Measurements from ENCODE around the gene CLDN34. TPM values are rescaled to one million over a fixed set of nuclear protein-coding genes. Genes with fewer than 3 reads are reported as not detected.

Gene CLDN34
- total and polyA plus RNA-seq, 4 donors = 0.36 TPM; not detected in 3

DNA sequence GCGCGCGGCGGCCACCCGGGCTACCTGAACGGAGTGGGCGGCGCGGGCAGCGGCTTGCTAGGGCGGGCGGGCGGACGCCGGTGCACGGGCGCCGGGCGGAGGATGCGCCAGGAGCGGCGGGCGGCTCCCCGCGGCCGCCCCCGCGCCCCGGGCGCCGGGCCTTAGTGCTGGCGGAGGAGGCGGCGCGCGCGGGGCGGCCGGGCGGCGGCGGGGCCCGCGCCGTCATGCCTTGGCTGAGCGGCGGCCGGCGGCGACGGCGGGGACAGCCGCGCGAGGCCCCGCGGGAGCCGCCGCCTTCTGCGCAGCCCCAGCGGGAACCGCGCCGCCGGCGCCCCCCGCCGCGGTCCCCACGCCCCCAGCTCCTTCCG, 48.2 kb downstream of the CLDN34 start:
- ATAC-seq (ENCODE audit: low FRiP score) = no peak
- peak overlapping the region; percentile 54 to 93 for H3K4me3 ChIP-seq (ENCODE audit: low read length in 2 of 2)
- peak overlapping the region; percentile 79 to 98 for H3K27ac ChIP-seq (ENCODE audit: low read depth in 1 of 2, low read length in 2 of 2)
- H3K9me3 ChIP-seq (ENCODE audit: control insufficient read depth, low read length) = no peaks in the 10 kb centered on the region
- H3K4me1 ChIP-seq (ENCODE audit: control insufficient read depth in 1 of 2, insufficient read depth in 2 of 2, low read length in 2 of 2) = no peaks in the 10 kb centered on the region
- DNase-seq = no peak
- intact Hi-C loops (cut with DNase I) = loop anchor here in 1 of 2 donors (5.0 kb wide), 1 partner anchor 92 kb away; no protein-coding TSS in a partner anchor
- no peaks in the 10 kb centered on the region for H3K36me3 ChIP-seq (ENCODE audit: control insufficient read depth in 1 of 2, insufficient read depth in 2 of 2, low read length in 1 of 2)
- WGBS, 2 donors = 1 to 20% methylated on average over 10 to 71 of the region's 71 CpGs
- H3K27me3 ChIP-seq (ENCODE audit: control insufficient read depth in 1 of 2, insufficient read depth in 2 of 2, low read length in 1 of 2) = no peaks in the 10 kb centered on the region

GRCh38 chrX:10015723-10016518, 48.8 kb downstream of the CLDN34 start:
- H3K9me3 ChIP-seq (ENCODE audit: control insufficient read depth, low read length) = no peaks in the 10 kb centered on the region
- intact Hi-C loops (cut with DNase I) = loop anchor here in 1 of 2 donors (5.0 kb wide), 1 partner anchor 91 kb away; no protein-coding TSS in a partner anchor
- 2 to 33% methylated on average over 62 to 87 of the region's 87 CpGs for WGBS, 2 donors

GRCh38 chrX:10016519-10017132, 49.5 kb downstream of the CLDN34 start:
- intact Hi-C loops (cut with DNase I) = loop anchor here in 1 of 2 donors (5.0 kb wide), 1 partner anchor 91 kb away; no protein-coding TSS in a partner anchor
- H3K36me3 ChIP-seq (ENCODE audit: control insufficient read depth in 1 of 2, insufficient read depth in 2 of 2, low read length in 1 of 2) = no peaks in the 10 kb centered on the region
- H3K27ac ChIP-seq (ENCODE audit: low read depth in 1 of 2, low read length in 2 of 2) = peak overlapping the region in 1 of 2 donors; percentile 98
- H3K4me1 ChIP-seq (ENCODE audit: control insufficient read depth in 1 of 2, insufficient read depth in 2 of 2, low read length in 2 of 2) = no peaks in the 10 kb centered on the region
- no peak for ATAC-seq (ENCODE audit: low FRiP score)
- no peaks in the 10 kb centered on the region for H3K27me3 ChIP-seq (ENCODE audit: control insufficient read depth in 1 of 2, insufficient read depth in 2 of 2, low read length in 1 of 2)
- no peak for DNase-seq
- peak overlapping the region; percentile 54 to 83 for H3K4me3 ChIP-seq (ENCODE audit: low read length in 2 of 2)
- no peaks in the 10 kb centered on the region for H3K9me3 ChIP-seq (ENCODE audit: control insufficient read depth, low read length)
- WGBS, 2 donors = 12 to 35% methylated on average over 11 of the region's 11 CpGs

More at GRCh38 chrX:10015723-10016518, 48.8 kb downstream of the CLDN34 start:
- H3K27ac ChIP-seq (ENCODE audit: low read depth in 1 of 2, low read length in 2 of 2) = peak overlapping the region; percentile 79 to 98
- H3K27me3 ChIP-seq (ENCODE audit: control insufficient read depth in 1 of 2, insufficient read depth in 2 of 2, low read length in 1 of 2) = no peaks in the 10 kb centered on the region
- peak overlapping the region; percentile 54 to 83 for H3K4me3 ChIP-seq (ENCODE audit: low read length in 2 of 2)
- no peaks in the 10 kb centered on the region for H3K4me1 ChIP-seq (ENCODE audit: control insufficient read depth in 1 of 2, insufficient read depth in 2 of 2, low read length in 2 of 2)
- H3K36me3 ChIP-seq (ENCODE audit: control insufficient read depth in 1 of 2, insufficient read depth in 2 of 2, low read length in 1 of 2) = no peaks in the 10 kb centered on the region
- DNase-seq (peak in 1 of 2 donors; percentile 83), ATAC-seq (ENCODE audit: low FRiP score) (peak; percentile 31)

DNA sequence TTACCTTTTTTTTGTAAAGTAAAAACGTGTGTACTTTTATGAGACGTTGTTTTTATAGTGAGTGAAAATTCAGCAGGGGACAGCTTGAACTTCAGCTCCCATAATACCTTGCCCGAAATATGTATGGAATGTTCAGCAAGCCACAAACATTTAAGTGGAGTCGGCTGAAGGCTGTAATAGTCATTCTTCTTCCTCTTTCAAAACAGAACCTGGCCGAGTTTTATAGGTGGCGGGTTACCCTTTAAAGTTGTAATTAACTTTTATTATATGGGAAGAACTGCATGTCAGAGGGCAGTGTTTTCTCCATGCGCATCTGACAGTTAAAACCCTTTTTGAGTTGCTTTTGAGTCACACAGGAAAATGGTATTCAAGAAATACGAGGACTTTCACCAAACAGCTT, 50.7 kb downstream of the CLDN34 start:
- intact Hi-C loops (cut with DNase I) = loop anchor here in 1 of 2 donors (5.0 kb wide), 1 partner anchor 89 kb away; no protein-coding TSS in a partner anchor
- Histone ChIP-seq H3K4me3 (ENCODE audit: low read length in 2 of 2) (no peak overlapping the region), H3K27ac (ENCODE audit: low read depth in 1 of 2, low read length in 2 of 2) (no peak overlapping the region), H3K4me1 (ENCODE audit: control insufficient read depth in 1 of 2, insufficient read depth in 2 of 2, low read length in 2 of 2) (no peaks in the 10 kb centered on the region), H3K27me3 (ENCODE audit: control insufficient read depth in 1 of 2, insufficient read depth in 2 of 2, low read length in 1 of 2) (no peaks in the 10 kb centered on the region), H3K9me3 (ENCODE audit: control insufficient read depth, low read length) (no peaks in the 10 kb centered on the region), H3K36me3 (ENCODE audit: control insufficient read depth in 1 of 2, insufficient read depth in 2 of 2, low read length in 1 of 2) (no peaks in the 10 kb centered on the region)
- no peak for DNase-seq
- no peak for ATAC-seq (ENCODE audit: low FRiP score)
- 8 to 14% methylated on average over 8 of the region's 8 CpGs for WGBS, 2 donors

Other genes with a start within 250 kb of the CLDN34 start
- gene GPR143, start 201.5 kb upstream of the CLDN34 start, total RNA-seq = under 1 TPM in 1 of 2 donors, not detected in 1; 0.45 TPM
- gene GPR143, start 201.5 kb upstream of the CLDN34 start, polyA plus RNA-seq = under 1 TPM in 1 of 2 donors, not detected in 1; 0.50 TPM
- 1 to 10 TPM; 2.1 to 2.5 TPM for gene SHROOM2, start 180.9 kb upstream of the CLDN34 start, total RNA-seq
- gene SHROOM2, start 180.9 kb upstream of the CLDN34 start, polyA plus RNA-seq = under 1 TPM; 0.28 to 0.38 TPM
- gene CLCN4, start 189.6 kb downstream of the CLDN34 start, total RNA-seq = 1 to 10 TPM; 3.8 to 8.6 TPM
- under 1 TPM; 0.67 to 0.88 TPM for gene CLCN4, start 189.6 kb downstream of the CLDN34 start, polyA plus RNA-seq

All from aorta (tissue), 5 donors.